ENCODE measurements around the gene FMNL2.

- TF ChIP-seq CTCF (IDR thresholded peaks at IDR 0.05 in 8 of 11, conservative IDR thresholded peaks at IDR 0.05 in 3 of 11): no peak
- no peak for TF ChIP-seq POLR2A (IDR thresholded peaks at IDR 0.05)
- no peak for TF ChIP-seq POLR2AphosphoS5 (IDR thresholded peaks at IDR 0.05)
Observed at GRCh38 chr2:152396763-152397162, 61.8 kb downstream of the FMNL2 start.

Measured in spleen (tissue), 7 donors.